Left renal cortex interstitium (tissue), 4 donors: Measurements from ENCODE around the gene ATP6V1C2. TPM values are rescaled to one million over a fixed set of nuclear protein-coding genes. Genes with fewer than 3 reads are reported as not detected.

Experiments
- DNase-seq, 4 donors: peaks; one replicate each; pipeline ENCODE4 v3.0.0-alpha.2; 2013; ENCODE audit warnings: low read depth in 4 of 4, low spot score in 2 of 4, missing footprints in 1 of 4
- polyA plus RNA-seq, 4 donors: library from polyadenylated mRNA; unstranded; fragments of 120-200 nt; gene quantifications; one replicate each; pipeline ENCODE4 v1.2.1, GENCODE V29; 2013; ENCODE audit not compliant: insufficient read length in 4 of 4

Gene ATP6V1C2
- polyA plus RNA-seq, 4 donors: 5.8 to 8.6 (median 7.7) TPM

GRCh38 chr2:10764896-10765295 is 43.5 kb downstream of the ATP6V1C2 start:
- DNase-seq: no peak

- DNase-seq: no peak
Observed at GRCh38 chr2:10765461-10765860, 44.0 kb downstream of the ATP6V1C2 start.

GRCh38 chr2:10765914-10766313 is 44.5 kb downstream of the ATP6V1C2 start:
- DNase-seq: no peak

GRCh38 chr2:10768063-10768507 is 46.7 kb downstream of the ATP6V1C2 start:
- no peak for DNase-seq

- no peak for DNase-seq
Observed at GRCh38 chr2:10770956-10771750, 49.7 kb downstream of the ATP6V1C2 start.

GRCh38 chr2:10771786-10772185 is 50.4 kb downstream of the ATP6V1C2 start:
- no peak for DNase-seq

- no peak for DNase-seq
Observed at GRCh38 chr2:10772201-10772867, 50.9 kb downstream of the ATP6V1C2 start.

- DNase-seq: no peak
Observed at GRCh38 chr2:10772868-10773215, 51.4 kb downstream of the ATP6V1C2 start.

GRCh38 chr2:10773821-10774341 is 52.5 kb downstream of the ATP6V1C2 start:
- no peak for DNase-seq

GRCh38 chr2:10774394-10774793 is 53.0 kb downstream of the ATP6V1C2 start:
- DNase-seq: no peak

- DNase-seq: no peak
Observed at GRCh38 chr2:10775021-10775780, 53.8 kb downstream of the ATP6V1C2 start.

GRCh38 chr2:10775831-10776230 is 54.4 kb downstream of the ATP6V1C2 start:
- DNase-seq: no peak

GRCh38 chr2:10776231-10776977 is 55.0 kb downstream of the ATP6V1C2 start:
- no peak for DNase-seq

GRCh38 chr2:10777111-10777841 is 55.8 kb downstream of the ATP6V1C2 start:
- no peak for DNase-seq

GRCh38 chr2:10777842-10778723 is 56.7 kb downstream of the ATP6V1C2 start:
- DNase-seq: no peak

- DNase-seq: no peak
Observed at GRCh38 chr2:10778724-10779115, 57.3 kb downstream of the ATP6V1C2 start.

GRCh38 chr2:10779776-10780490 is 58.5 kb downstream of the ATP6V1C2 start:
- DNase-seq: no peak

- no peak for DNase-seq
Observed at GRCh38 chr2:10780491-10780820, 59.0 kb downstream of the ATP6V1C2 start.
